Liver (tissue), 9 donors: ENCODE data around the gene HSPA12A. TPM values are rescaled to one million over a fixed set of nuclear protein-coding genes. Genes with fewer than 3 reads are reported as not detected.

Experiments
- DNase-seq: peaks from one replicate; pipeline ENCODE4 v3.0.0-alpha.2; 2017; ENCODE audit warnings: low spot score
- H3K27ac ChIP-seq, 2 donors: one replicate each; pipeline ENCODE4 v1.7.0; 2013; ENCODE audit warnings: inconsistent platforms in 2 of 2, low read length in 2 of 2, control low read depth in 1 of 2, low read depth in 1 of 2, mild to moderate bottlenecking in 1 of 2
- H3K27me3 ChIP-seq, 4 donors: one replicate each; pipeline versions ENCODE4 v1.6.1 to v1.7.0; 2013; ENCODE audit warnings: low read length in 3 of 4, inconsistent platforms in 1 of 4, mild to moderate bottlenecking in 1 of 4, moderate library complexity in 1 of 4; ENCODE audit not compliant: control insufficient read depth in 4 of 4, insufficient read depth in 4 of 4
- H3K36me3 ChIP-seq, 4 donors: one replicate each; pipeline versions ENCODE4 v1.6.1 to v1.7.0; 2013; ENCODE audit warnings: low read length in 3 of 4, mild to moderate bottlenecking in 3 of 4, low read depth in 1 of 4, moderate library complexity in 1 of 4; ENCODE audit not compliant: control insufficient read depth in 4 of 4, insufficient read depth in 3 of 4
- H3K4me1 ChIP-seq, 4 donors: one replicate each; pipeline versions ENCODE4 v1.6.1 to v1.7.0; 2013; ENCODE audit warnings: low read length in 3 of 4, mild to moderate bottlenecking in 3 of 4, moderate library complexity in 1 of 4; ENCODE audit not compliant: control insufficient read depth in 4 of 4, insufficient read depth in 4 of 4
- H3K4me3 ChIP-seq, 3 donors: one replicate each; pipeline versions ENCODE4 v1.6.1 to v1.7.0; 2013; ENCODE audit warnings: low read length in 3 of 3, control low read depth in 1 of 3, low read depth in 1 of 3, mild to moderate bottlenecking in 1 of 3
- H3K9ac ChIP-seq, 2 donors: one replicate each; pipeline ENCODE4 v1.7.0; 2013; ENCODE audit warnings: low read length in 2 of 2, mild to moderate bottlenecking in 2 of 2, moderate library complexity in 2 of 2, control low read depth in 1 of 2, low read depth in 1 of 2
- H3K9me3 ChIP-seq, 4 donors: one replicate each; pipeline versions ENCODE4 v1.6.1 to v1.7.0; 2013; ENCODE audit warnings: low read length in 3 of 4; ENCODE audit not compliant: control insufficient read depth in 4 of 4
- ATF3 ChIP-seq: IDR thresholded peaks from 2 replicates; pipeline ENCODE4 v1.6.1; 2016; ENCODE audit warnings: antibody characterized with exemption
- CTCF ChIP-seq: fragments of 150-350 bp; IDR thresholded peaks from 2 replicates; pipeline ENCODE4 v1.5.1; 2017; ENCODE audit warnings: improper control_type of control experiment, low read depth, low read length; ENCODE audit not compliant: missing input control
- EGR1 ChIP-seq, 2 donors: IDR thresholded peaks; 2 replicates each; pipeline ENCODE4 v1.6.1; 2016 to 2018; ENCODE audit warnings: antibody characterized with exemption in 2 of 2, low read depth in 2 of 2
- FOXA1 ChIP-seq: IDR thresholded peaks from 2 replicates; pipeline ENCODE4 v1.6.1; 2016; ENCODE audit warnings: antibody characterized with exemption
- FOXA2 ChIP-seq: IDR thresholded peaks from 2 replicates; pipeline ENCODE4 v1.6.1; 2016; ENCODE audit warnings: antibody characterized with exemption
- GABPA ChIP-seq, 2 donors: IDR thresholded peaks in 1 of 2; conservative IDR thresholded peaks in 1 of 2; 2 replicates each; pipeline ENCODE4 v1.6.1; 2016; ENCODE audit warnings: antibody characterized with exemption in 2 of 2, mild to moderate bottlenecking in 1 of 2, moderate library complexity in 1 of 2
- HNF4A ChIP-seq, 2 donors: conservative IDR thresholded peaks; 2 replicates each; pipeline ENCODE4 v1.6.1; 2016; ENCODE audit warnings: antibody characterized with exemption in 2 of 2, mild to moderate bottlenecking in 2 of 2
- HNF4G ChIP-seq: IDR thresholded peaks from 2 replicates; pipeline ENCODE4 v1.6.1; 2016; ENCODE audit warnings: antibody characterized with exemption
- JUND ChIP-seq, 2 donors: IDR thresholded peaks; 2 replicates each; pipeline ENCODE4 v1.6.1; 2016; ENCODE audit warnings: antibody characterized with exemption in 2 of 2
- NR2F2 ChIP-seq: IDR thresholded peaks from 2 replicates; pipeline ENCODE4 v1.6.1; 2016; ENCODE audit warnings: antibody characterized with exemption
- RAD21 ChIP-seq, 2 donors: IDR thresholded peaks; 2 replicates each; pipeline ENCODE4 v1.6.1; 2016; ENCODE audit warnings: antibody characterized with exemption in 2 of 2, mild to moderate bottlenecking in 2 of 2
- RXRA ChIP-seq, 2 donors: IDR thresholded peaks; 2 replicates each; pipeline ENCODE4 v1.6.1; 2017 to 2018; ENCODE audit warnings: antibody characterized with exemption in 2 of 2, mild to moderate bottlenecking in 1 of 2
- SP1 ChIP-seq: IDR thresholded peaks from 2 replicates; pipeline ENCODE4 v1.6.1; 2018; ENCODE audit warnings: antibody characterized with exemption, mild to moderate bottlenecking
- TAF1 ChIP-seq: conservative IDR thresholded peaks from 2 replicates; pipeline ENCODE4 v1.6.1; 2016; ENCODE audit warnings: antibody characterized with exemption, mild to moderate bottlenecking
- YY1 ChIP-seq: IDR thresholded peaks from 2 replicates; pipeline ENCODE4 v1.6.1; 2016; ENCODE audit warnings: antibody characterized with exemption, mild to moderate bottlenecking
- ZBTB33 ChIP-seq: IDR thresholded peaks from 2 replicates; pipeline ENCODE4 v1.6.1; 2016; ENCODE audit warnings: antibody characterized with exemption
- WGBS: extraction: QIAGEN DNeasy Blood & Tissue Kit; methylation state at CpG from one replicate; pipeline ENCODE4 v1.1.7; 2013; 5-methylcytosine and 5-hydroxymethylcytosine counted together
- polyA plus RNA-seq, 2 donors: library from polyadenylated mRNA; stranded (reverse) in 1 of 2; unstranded in 1 of 2; fragments of 200-250 nt in 1 of 2; fragments of >200 nt in 1 of 2; fragmentation: Nextera tagmentation in 1 of 2; extraction: Ambion mirVana in 1 of 2; gene quantifications; one replicate each; pipeline versions ENCODE4 v1.2.1 to v1.2.3, GENCODE V29; 2013 to 2015
- total RNA-seq, 2 donors: library from RNA; depleted of rRNA; stranded (reverse); fragments of >200 nt; gene quantifications; one replicate each; pipeline ENCODE4 v1.2.3, GENCODE V29; 2014
- TF ChIP-seq, protein P1 (sequence below): IDR thresholded peaks from 2 replicates; pipeline ENCODE4 v1.6.1; 2016; ENCODE audit warnings: antibody characterized with exemption
- donor health status: healthy.
- donor health status: healthy.
- donor health status: healthy.
- donor health status: healthy.
- donor health status: healthy.

The HSPA12A gene
- total and polyA plus RNA-seq, 4 donors = 1.3 to 4.5 (median 1.6) TPM

DNA sequence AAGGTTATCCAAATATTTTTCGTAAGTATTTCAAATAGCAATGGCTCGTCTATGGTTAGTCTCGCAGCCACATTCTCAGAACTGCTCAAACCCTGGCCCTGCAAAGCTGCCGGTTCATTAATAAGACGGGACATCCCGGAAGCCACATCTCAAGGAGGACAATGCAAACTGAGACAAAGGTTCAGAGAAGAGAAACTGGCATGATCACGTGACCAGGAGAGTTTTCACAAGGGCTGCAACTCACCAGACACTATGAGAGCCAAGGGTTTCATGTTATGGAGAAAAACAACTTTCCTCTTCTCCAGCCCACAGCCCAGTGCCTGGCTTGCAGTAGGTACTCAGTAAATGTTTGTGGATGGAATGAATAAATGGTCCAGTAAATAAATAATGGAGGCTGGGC is 5.0 kb upstream of the HSPA12A start (continued):
- no peak for TF ChIP-seq CTCF
- TF ChIP-seq NR2F2 = no peak
- no peak for TF ChIP-seq RAD21 (IDR thresholded peaks at IDR 0.05)
- TF ChIP-seq ATF3 = no peak
- no peak for TF ChIP-seq SP1
- no peak for TF ChIP-seq RXRA (IDR thresholded peaks at IDR 0.05)
- TF ChIP-seq, protein P1, sequence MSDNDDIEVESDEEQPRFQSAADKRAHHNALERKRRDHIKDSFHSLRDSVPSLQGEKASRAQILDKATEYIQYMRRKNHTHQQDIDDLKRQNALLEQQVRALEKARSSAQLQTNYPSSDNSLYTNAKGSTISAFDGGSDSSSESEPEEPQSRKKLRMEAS = no peak
- TF ChIP-seq HNF4A (conservative IDR thresholded peaks at IDR 0.05) = no peak
- no peak for TF ChIP-seq FOXA2
- TF ChIP-seq FOXA1 = no peak
- no peak for TF ChIP-seq TAF1

DNA sequence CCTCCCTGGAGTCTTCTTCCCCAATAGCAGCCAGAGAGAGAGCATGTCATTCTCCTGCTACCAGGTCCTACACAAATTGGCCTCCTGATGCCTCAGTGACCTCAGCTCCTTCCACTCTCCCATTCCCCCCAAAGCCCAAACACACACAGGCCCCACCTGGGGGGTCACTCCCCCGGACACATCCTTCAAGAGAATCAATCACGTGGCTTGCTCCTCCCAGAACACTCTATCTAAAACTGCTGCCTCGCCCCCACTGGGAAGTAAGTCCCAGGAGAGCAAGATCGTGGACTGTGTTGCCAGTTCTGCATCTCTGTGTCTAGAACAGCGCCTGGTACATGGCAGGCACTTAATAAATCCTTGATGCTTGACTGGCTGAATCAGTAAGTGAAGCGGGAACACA is 2.5 kb upstream of the HSPA12A start:
- Histone ChIP-seq H3K27me3 (no peaks in the 10 kb centered on the region), H3K4me1 (peaks cover 3 to 18% (median 5%) of the 10 kb centered on the region in 4 donors), H3K27ac (no peak overlapping the region), H3K9ac (no peak overlapping the region), H3K36me3 (no peaks in the 10 kb centered on the region), H3K4me3 (no peak overlapping the region), H3K9me3 (no peaks in the 10 kb centered on the region)
- TF ChIP-seq, protein P1 = no peak
- no peak for TF ChIP-seq ZBTB33
- no peak for TF ChIP-seq FOXA1
- TF ChIP-seq JUND (IDR thresholded peaks at IDR 0.05) = no peak
- no peak for TF ChIP-seq YY1
- TF ChIP-seq EGR1 (IDR thresholded peaks at IDR 0.05; ENCODE audit: low read depth in 2 of 2) = no peak
- TF ChIP-seq HNF4G = no peak
- TF ChIP-seq HNF4A (conservative IDR thresholded peaks at IDR 0.05) = no peak
- no peak for TF ChIP-seq RAD21 (IDR thresholded peaks at IDR 0.05)
- no peak for TF ChIP-seq TAF1
- no peak for TF ChIP-seq GABPA (IDR thresholded peaks at IDR 0.05 in 1 of 2, conservative IDR thresholded peaks at IDR 0.05 in 1 of 2)
- no peak for TF ChIP-seq NR2F2
- TF ChIP-seq ATF3 = no peak
- no peak for TF ChIP-seq CTCF
- DNase-seq = no peak
- WGBS = 92% methylated on average over 6 of the region's 6 CpGs
